Uterus (tissue), 2 donors: Measurements from ENCODE around the gene DGKI.

Source experiments
- POLR2A ChIP-seq, 2 donors: fragments of 450-650 bp; IDR thresholded peaks; one replicate each; pipeline ENCODE4 v1.6.1; 2016; ENCODE audit warnings: antibody characterized with exemption in 2 of 2, mild to moderate bottlenecking in 1 of 2, moderate library complexity in 1 of 2
- TF ChIP-seq, protein P1 (sequence below), 4 experiments: fragments of 200-600 bp in 2 of 4; fragments of 450-650 bp in 2 of 4; sonication (generic) in 2 of 4; IDR thresholded peaks; one replicate each; pipeline ENCODE4 v1.5.1; 2016 to 2019; ENCODE audit warnings: antibody characterized with exemption in 4 of 4, mild to moderate bottlenecking in 2 of 4, moderate library complexity in 1 of 4

DNA sequence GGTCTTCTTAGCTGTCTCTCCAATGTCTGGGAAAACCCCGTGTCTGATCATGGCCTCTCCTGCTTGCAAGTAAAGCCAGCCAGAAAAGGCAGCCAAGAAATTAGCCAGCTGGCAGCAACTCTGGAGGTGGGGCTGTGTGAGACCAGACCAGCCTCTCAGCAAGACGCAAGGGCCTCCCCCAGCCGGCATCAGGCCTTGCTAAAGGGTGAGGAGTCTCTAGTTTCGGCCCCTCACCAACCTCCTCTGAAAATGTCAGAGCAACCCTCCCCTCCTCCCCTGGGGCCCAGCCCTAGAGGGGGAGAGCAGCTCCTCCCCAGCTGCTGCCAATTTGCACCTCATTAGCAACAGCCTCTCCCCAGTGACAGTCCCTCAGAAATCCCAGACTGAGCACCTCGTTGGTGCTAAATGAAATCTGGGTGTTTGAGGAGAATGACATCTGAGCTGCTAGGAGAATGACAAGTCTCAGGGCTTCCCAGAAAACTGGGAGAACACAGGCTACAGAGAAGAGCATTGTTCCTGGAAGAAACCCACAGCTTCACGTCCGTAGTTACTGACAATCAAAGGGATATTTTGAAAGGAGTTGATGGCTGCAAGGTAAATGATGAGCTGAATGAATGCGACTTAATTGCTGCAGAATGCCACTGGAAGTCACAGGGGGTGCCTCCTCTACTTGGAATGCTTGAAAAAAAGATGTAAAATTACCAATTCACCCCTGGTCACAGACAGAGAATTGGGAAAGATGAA, 25.9 kb downstream of the DGKI start:
- TF ChIP-seq, protein P1, sequence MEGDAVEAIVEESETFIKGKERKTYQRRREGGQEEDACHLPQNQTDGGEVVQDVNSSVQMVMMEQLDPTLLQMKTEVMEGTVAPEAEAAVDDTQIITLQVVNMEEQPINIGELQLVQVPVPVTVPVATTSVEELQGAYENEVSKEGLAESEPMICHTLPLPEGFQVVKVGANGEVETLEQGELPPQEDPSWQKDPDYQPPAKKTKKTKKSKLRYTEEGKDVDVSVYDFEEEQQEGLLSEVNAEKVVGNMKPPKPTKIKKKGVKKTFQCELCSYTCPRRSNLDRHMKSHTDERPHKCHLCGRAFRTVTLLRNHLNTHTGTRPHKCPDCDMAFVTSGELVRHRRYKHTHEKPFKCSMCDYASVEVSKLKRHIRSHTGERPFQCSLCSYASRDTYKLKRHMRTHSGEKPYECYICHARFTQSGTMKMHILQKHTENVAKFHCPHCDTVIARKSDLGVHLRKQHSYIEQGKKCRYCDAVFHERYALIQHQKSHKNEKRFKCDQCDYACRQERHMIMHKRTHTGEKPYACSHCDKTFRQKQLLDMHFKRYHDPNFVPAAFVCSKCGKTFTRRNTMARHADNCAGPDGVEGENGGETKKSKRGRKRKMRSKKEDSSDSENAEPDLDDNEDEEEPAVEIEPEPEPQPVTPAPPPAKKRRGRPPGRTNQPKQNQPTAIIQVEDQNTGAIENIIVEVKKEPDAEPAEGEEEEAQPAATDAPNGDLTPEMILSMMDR (IDR thresholded peaks at IDR 0.05): no peak
- no peak for TF ChIP-seq POLR2A (IDR thresholded peaks at IDR 0.05)
